ENCODE data around the gene DHRS9.

Gene DHRS9

DNA sequence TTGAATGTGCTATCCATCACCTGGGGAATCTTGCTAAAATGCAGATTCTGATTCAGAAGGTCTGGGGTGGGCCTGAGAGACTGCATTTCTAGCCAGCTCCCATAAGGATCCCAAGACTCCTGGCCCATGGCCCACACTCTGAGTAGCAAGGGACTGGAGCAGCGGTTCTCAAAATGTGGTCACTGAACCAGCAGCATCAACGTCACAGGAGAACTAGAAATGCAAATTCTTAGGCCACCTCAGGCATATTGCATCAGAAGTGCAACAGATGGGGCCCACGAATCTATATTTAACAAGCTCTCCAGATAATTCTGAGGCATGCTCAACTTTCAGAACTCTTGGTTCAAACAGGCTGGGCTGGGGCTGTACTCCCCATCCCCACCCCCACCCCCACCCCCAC is 74.6 kb downstream of the DHRS9 start:
- DNase-seq (ENCODE audit: insufficient read length) (no peak), FAIRE-seq (no peak)
- no peak for TF ChIP-seq TAF1 (IDR thresholded peaks at IDR 0.05; ENCODE audit: borderline replicate concordance, low read depth, low read length)
- TF ChIP-seq POLR2A (IDR thresholded peaks at IDR 0.05; ENCODE audit: low read depth, low read length), result no peak
- TF ChIP-seq POLR2AphosphoS5 (IDR thresholded peaks at IDR 0.05; ENCODE audit: low read depth, low read length), result no peak

Measured in GM12892 (cell line).